GM20000 (cell line): ENCODE measurements around the gene ATP6V0C.

ENCODE experiments used
- DNase-seq: peaks from one replicate; pipeline ENCODE4 v3.0.0; 2012; ENCODE audit warnings: low spot score
- CTCF ChIP-seq: IDR thresholded peaks from 2 replicates; pipeline ENCODE4 v1.5.1; 2012; ENCODE audit warnings: mild to moderate bottlenecking, control low read depth; ENCODE audit errors: extremely low read depth, missing control alignments

The ATP6V0C gene

GRCh38 chr16:2508722-2509400 lies 4.9 kb upstream of the ATP6V0C start:
- DNase-seq = no peak
- no peak for TF ChIP-seq CTCF

GRCh38 chr16:2511128-2511800 lies 2.5 kb upstream of the ATP6V0C start:
- TF ChIP-seq CTCF = no peak
- no peak for DNase-seq

GRCh38 chr16:2511996-2512734 lies 1.6 kb upstream of the ATP6V0C start:
- DNase-seq = no peak
- TF ChIP-seq CTCF = no peak

- no peak for TF ChIP-seq CTCF
- DNase-seq = peak; percentile 58
Measured at GRCh38 chr16:2512735-2513404, 882 bp upstream of the ATP6V0C start.

- DNase-seq = no peak
- TF ChIP-seq CTCF = no peak
Measured at GRCh38 chr16:2514333-2515179, 804 bp downstream of the ATP6V0C start.

- DNase-seq = no peak
- TF ChIP-seq CTCF = no peak
Measured at GRCh38 chr16:2515180-2515851, 1.6 kb downstream of the ATP6V0C start.
